Measurements from ENCODE around the gene CSF3.

CSF3 gene

DNA sequence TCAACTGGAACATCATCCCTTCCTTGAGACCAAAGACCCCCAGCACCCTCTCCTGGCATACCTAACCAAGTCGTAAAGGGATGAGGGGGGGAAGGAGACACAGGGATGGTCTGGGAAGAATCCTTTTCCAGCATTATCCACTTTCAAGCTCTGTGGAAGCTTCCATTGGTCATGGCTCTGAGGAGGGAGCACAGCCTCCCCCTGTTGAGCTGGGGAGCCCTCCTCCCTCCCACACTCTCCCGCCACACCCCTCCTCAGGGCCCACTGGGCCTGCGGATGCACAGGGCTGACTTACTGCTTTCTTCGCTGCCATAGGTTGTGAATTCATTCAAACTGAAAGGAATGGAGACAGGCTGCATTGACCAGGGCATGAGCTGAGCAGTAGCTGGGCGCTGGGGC, 12.4 kb downstream of the CSF3 start:
- DNase-seq = no peak
- H3K27ac ChIP-seq = no peak overlapping the region
- no peak overlapping the region for H3K4me3 ChIP-seq (ENCODE audit: low read depth, low read length)
- no peaks in the 10 kb centered on the region for H3K27me3 ChIP-seq (ENCODE audit: insufficient read depth, low read depth, severe bottlenecking)
- no peaks in the 10 kb centered on the region for H3K9me3 ChIP-seq (ENCODE audit: severe bottlenecking)
- no peak for TF ChIP-seq CTCF (IDR thresholded peaks at IDR 0.05; ENCODE audit: low read depth, low read length)
- H3K36me3 ChIP-seq = peaks cover 100% of the 10 kb centered on the region

GRCh38 chr17:40028595-40028994, 13.4 kb downstream of the CSF3 start:
- Histone ChIP-seq H3K36me3 (peaks cover 100% of the 10 kb centered on the region), H3K27ac (no peak overlapping the region), H3K27me3 (ENCODE audit: insufficient read depth, low read depth, severe bottlenecking) (no peaks in the 10 kb centered on the region), H3K9me3 (ENCODE audit: severe bottlenecking) (no peaks in the 10 kb centered on the region), H3K4me3 (ENCODE audit: low read depth, low read length) (no peak overlapping the region)
- TF ChIP-seq CTCF (IDR thresholded peaks at IDR 0.05; ENCODE audit: low read depth, low read length) = no peak
- no peak for DNase-seq

DNA sequence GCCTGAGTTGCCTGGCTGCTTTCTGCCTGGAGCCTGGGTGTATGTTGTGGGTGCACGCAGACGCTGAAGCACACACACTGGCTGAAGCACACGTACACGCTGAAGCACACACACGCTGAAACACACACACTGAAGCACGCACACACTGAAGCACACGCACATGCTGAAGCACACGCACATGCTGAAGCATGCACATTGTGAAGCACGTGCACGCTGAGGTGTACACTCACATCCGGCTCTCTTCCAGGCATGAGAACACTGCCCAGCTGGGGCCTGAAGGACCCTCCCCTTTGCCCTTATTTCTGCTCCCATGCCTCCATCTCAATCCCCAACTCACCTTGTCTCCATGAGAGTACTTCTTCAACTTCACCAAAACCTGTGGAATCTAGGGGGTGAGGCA, 16.5 kb downstream of the CSF3 start:
- H3K4me3 ChIP-seq (ENCODE audit: low read depth, low read length) = no peak overlapping the region
- H3K36me3 ChIP-seq = peaks cover 99% of the 10 kb centered on the region
- no peaks in the 10 kb centered on the region for H3K9me3 ChIP-seq (ENCODE audit: severe bottlenecking)
- no peak for DNase-seq
- H3K27ac ChIP-seq = no peak overlapping the region
- TF ChIP-seq CTCF (IDR thresholded peaks at IDR 0.05; ENCODE audit: low read depth, low read length) = no peak
- H3K27me3 ChIP-seq (ENCODE audit: insufficient read depth, low read depth, severe bottlenecking) = no peaks in the 10 kb centered on the region

DNA sequence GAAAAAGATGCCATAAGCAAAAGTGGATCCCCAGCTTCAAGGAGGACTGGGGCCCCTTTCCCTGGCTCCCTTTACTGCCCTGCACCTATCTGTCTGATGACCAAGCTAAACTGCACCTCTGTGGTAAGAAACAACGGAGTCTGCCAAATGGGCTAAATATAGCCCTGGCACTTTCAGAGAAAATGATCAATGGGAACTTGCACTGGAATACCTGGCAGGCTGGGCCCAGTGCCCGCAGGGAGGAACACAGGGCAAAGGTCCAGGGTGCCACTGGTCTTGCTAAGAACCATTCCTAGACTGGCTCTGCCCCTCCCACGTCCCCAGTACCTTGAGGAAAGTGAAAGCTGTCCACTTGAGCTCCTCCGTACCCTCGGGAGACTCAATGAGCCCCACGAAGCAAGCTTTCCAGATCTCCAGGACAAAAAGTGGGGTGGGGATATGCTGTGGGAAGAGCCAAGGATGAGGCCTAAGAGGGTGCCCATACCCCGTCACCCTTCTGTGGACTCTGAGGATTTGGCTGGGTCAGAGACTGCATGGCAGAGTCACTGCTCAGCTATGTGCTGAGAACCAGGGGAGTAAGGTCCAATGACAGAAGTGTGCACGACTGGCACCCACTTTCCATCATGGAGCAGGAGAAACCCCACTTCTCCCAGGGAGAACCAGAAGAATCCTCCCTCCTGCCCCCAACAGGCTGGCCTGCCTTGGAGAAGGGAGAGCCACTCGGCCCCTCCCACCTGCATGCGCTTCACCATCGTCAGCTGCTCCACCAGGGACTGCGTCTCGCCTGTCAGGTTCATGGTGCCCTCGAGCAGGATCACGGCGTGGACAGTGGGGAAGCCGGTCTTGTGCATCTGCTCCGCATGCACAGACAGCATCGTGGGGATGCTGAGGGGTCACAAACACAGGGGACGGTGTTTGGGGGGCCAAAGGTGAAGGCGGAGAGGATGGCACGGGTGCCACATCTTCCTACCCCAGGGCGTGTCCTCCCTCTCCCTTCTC, 17.4 kb downstream of the CSF3 start:
- Histone ChIP-seq H3K36me3 (peaks cover 90% of the 10 kb centered on the region), H3K4me3 (ENCODE audit: low read depth, low read length) (no peak overlapping the region), H3K27ac (no peak overlapping the region), H3K27me3 (ENCODE audit: insufficient read depth, low read depth, severe bottlenecking) (no peaks in the 10 kb centered on the region), H3K9me3 (ENCODE audit: severe bottlenecking) (no peaks in the 10 kb centered on the region)
- no peak for TF ChIP-seq CTCF (IDR thresholded peaks at IDR 0.05; ENCODE audit: low read depth, low read length)
- DNase-seq = no peak

DNA sequence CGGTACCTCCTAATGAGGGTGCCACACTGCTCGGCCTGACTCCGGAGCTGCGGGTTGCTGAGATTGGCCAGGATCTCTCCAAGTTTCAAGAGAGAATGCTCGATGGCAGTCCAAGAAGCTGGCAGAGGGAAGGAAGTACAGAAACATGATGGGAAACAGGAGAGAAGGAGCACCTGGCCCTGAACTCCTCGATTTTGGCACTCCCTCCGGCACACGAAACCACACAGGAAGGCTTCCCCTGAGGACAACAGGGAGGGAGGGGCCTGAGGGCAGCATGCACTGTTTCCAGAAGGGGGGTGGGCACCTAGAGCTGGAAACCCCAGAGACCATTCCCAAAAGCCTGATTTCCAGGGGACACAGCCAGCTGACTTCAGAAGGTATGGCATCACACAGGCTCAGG, 18.1 kb downstream of the CSF3 start:
- Histone ChIP-seq H3K27me3 (ENCODE audit: insufficient read depth, low read depth, severe bottlenecking) (no peaks in the 10 kb centered on the region), H3K9me3 (ENCODE audit: severe bottlenecking) (no peaks in the 10 kb centered on the region), H3K27ac (no peak overlapping the region), H3K4me3 (ENCODE audit: low read depth, low read length) (no peak overlapping the region), H3K36me3 (peaks cover 83% of the 10 kb centered on the region)
- TF ChIP-seq CTCF (IDR thresholded peaks at IDR 0.05; ENCODE audit: low read depth, low read length) = no peak
- DNase-seq = no peak
